GM21717 (cell line): ENCODE measurements around the gene NRXN3.

Source experiments
- ATAC-seq: cut with Tn5 transposase; IDR thresholded peaks from one replicate; pipeline ENCODE4 v1.9.1; 2021; ENCODE audit warnings: mild to moderate bottlenecking, moderate library complexity; ENCODE audit not compliant: unreplicated experiment

NRXN3 gene

DNA sequence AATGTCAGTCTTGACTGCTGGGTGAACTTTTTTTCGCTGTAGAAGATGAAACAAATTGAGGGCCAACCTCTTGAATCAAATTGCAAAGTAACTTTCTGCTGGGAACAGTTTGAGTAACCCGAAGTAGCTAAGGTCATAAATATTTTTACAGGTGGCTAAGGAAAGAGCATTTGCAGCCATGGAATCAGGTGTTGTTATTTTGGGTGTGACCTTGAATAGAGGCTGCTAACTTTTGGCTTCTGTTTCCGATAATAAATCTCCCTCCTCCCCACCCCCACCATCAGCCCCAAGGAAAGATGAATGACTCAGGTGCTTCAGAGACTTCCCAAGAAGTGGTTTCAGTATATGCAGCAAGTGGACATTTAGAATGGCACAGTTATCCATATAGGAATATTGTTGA, 1469.4 kb downstream of the NRXN3 start:
- no peak for ATAC-seq

DNA sequence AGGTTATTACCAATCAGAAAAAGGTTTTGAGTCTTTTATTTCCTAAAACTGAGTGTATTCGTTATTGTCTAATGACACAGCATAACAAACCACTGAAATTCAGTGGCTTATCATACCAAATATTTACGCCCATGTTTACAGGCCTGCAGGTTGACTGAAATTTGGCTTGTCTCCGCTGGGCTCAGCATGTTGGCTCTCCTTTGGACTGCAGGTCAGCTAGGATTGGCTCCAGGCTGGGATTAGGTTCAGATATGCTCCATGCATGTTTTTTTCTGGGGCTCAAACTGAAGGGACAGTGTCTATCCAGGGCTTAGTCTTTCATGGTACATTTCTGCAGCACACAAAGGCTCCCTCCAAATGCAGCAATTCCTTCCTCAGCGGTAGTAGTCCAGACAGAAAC, 1471.2 kb downstream of the NRXN3 start:
- ATAC-seq, result no peak

DNA sequence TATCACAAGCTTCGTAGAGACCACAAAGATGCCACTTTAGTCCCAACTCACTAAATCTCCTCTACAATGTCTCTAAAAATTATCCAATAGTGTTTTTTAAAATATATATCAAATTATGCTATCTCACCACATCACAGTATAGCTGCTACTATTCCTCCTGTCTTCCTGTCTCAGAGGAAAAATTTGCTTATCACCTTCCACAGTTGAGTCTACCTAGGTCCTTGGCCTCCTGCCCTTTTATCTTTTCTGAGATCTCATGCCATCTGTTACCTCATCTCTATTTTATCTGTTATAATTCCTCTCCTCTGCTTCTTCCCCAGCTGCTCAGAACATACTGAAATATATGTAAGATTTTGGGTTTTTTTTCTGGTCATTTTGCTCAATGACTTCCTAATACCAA, 1473.0 kb downstream of the NRXN3 start:
- ATAC-seq, result no peak

DNA sequence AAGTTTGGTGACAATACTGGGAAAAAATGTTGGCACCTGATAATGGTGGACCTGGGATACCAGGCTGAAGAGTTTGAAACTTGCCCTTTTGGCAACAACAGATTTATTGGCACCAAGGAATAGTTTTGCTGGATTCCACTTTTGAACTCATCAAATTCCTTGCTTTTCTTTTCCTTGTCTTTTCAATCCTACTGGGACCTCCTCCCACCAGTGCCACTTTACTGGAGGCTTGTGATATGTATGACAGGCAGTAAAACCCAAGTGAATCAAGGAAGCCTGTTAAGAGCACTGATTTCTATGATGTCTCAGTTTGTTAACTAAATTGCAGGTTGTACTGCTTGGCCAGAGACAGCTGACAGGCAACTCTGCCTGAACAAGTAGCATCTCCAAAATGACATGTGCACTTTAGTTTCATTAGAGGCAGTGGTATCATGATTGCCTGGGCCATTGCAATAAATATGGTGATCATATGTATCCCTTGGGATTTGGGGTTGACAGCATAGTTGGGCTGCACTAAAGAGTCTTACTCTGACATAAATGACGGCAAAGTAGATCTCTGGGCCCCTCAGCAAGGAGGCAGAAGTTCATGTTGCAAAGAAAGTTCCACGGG, 1475.7 kb downstream of the NRXN3 start:
- no peak for ATAC-seq

DNA sequence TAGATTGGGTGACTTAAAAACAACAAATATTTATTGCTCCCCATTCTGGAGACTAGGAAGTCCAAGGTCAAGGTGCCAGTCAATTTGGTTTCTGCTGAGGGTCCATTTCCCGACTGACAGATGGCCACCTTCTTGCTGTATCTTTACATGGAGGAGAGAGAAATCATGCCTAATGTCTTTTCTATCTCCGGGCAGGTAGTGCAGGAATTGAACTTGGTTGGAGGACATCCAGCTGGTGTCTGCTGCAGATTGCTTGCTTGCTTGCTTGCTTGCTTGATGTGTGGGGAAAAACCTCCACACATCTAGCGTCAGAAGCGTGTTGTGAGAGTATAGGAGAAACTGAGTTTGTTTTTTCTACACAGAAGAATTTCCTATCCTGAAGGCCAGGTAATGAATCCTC, 1479.7 kb downstream of the NRXN3 start:
- no peak for ATAC-seq

DNA sequence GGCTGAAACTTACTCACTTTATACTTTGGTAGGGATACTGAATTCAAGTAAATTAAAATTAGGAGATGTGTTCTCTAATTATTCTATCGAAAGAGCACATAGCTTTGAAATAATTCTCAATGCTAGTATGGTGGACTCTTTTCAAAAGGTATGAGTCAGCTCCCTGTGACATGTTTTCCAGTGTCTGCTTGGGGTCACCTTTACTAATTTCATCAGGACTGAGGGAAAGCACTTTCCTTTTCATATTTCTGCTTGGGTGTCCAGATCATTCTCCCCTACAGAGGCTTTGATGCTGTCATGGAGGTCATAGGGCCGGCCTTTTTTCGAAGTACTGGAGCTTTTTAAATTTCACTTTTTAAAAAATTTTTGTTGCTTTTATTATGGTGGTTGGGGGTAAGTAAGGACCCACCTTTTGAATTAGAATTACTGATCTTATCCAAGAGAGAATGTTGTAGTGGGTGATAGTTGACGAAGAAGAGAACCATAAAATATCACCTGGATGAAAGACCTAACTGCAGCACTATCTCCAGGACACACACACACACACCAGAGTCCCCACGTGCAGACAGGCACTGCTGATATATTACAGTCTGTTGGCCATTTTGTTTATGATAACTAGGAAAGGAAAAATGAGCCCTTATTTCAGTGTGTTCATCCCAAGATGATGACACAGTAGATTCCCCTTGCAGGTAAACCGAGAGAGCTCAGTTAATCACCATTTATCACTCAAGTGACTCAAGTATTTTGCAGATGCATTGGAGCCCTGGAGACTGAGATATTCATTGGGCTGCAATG, 1482.5 kb downstream of the NRXN3 start:
- ATAC-seq, result no peak

DNA sequence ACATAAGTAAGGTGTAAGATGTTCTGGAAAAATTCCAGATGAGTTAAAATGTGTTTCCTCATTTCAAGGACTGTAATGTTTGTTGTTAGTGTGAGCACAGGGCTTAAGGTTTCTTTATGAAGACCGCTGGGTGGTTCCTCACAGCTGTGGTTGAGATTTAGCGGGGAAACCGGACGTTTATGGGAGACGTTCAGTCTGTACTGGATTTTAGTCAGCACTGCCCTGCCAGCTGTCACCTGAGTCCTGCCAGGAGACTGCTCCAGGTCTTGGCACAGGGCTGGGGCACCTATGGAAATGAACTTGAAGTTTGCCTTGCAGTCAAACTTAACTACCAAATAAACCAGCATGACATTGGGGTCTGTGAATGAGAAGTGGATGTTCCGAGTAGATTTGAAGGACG, 1485.9 kb downstream of the NRXN3 start:
- no peak for ATAC-seq

DNA sequence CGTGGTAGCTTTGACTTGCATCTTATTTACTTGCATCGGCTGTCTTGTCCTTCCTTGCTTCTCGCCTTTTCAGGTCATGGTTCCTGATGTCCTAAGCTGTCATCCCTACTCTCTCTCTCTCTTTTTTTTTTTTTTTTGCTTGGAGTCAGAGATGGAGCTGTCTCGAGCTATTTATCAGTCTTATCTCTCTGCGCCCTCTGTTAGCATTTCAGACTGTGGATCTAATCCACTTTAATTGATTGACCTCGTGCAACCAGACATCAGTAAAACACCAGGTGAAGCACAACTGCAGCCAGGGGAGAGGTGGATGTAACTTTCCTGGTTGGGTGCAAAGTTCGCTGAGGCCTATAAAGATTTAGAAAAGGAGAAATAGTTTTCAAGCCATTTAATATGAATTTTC, 1486.3 kb downstream of the NRXN3 start:
- no peak for ATAC-seq

DNA sequence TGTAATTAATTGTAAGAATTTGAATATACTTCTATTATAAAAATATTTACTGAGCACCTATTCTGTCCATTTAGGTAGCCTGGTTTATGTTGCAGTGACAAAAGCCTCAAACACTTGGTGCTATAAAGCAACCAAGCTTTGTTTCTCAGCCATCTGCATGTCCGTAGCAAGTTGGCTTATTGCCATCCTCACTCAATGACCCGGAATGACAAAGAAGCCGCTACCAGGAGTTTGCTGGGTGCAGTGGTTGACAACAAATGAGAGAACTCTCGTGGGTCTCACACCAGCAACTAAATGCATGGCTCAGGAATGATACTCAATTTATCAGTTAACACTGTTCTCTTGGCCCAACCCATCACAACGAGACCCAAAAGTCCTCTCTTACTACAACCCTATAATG, 1488.0 kb downstream of the NRXN3 start:
- ATAC-seq, result no peak

DNA sequence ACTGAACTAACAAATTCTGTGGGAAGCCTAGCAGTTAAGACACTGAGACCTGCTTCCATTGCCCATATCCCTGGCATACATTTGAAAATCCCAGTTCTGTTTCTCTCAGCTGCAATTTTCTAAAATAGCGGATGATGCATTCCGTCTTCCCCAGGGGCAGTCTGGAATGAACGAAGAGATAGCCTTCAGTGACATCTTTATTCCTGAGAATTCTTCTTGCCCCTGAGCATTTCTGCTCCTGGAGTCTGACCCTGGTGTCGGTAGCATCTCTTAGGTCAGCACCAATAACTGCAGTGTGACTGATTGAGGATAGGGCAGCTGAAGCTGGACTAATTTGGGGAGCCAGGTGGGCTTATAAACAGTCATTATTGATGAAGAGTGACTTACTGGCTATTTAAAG, 1488.6 kb downstream of the NRXN3 start:
- ATAC-seq, result no peak

DNA sequence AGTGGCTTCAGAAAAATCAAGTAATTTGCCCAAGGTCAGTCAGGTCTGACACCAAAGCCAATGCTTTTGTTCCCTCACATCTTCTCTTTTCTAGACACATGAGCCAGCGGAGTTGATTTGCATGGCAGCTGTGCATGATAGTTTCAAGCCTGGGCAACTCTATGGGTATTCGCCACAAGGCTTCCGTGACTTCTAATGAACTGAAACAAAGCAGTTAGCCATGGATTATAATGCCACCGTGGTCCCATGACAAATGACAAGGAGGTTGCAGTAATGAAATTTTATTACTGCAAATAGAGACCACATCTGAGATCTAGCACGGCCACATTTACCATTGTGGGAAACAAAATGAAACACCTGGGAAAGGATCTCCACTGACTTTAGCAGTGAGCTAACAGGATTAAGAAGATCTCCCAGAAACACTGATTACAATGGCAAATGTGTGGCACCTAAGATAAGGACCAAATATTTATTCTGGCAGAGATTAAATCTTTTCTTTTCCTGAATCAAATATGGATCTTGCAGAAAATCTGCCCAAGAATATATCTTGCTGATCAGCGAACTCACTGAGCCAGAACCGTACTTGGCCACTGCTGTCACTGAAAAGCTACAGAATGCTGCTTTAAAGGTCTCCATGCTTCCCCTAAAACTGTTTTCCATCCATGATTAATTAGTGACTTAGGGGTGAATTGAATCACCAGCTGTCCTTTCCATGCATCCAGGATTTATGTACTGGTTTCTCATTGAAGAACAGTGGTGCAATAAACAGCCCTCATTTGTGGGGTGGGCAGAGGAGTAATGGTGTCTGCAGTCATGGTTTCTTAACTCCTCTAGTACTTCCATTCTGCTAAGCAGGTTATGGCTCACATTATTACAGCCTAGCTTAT, 1490.1 kb downstream of the NRXN3 start:
- ATAC-seq, result no peak

DNA sequence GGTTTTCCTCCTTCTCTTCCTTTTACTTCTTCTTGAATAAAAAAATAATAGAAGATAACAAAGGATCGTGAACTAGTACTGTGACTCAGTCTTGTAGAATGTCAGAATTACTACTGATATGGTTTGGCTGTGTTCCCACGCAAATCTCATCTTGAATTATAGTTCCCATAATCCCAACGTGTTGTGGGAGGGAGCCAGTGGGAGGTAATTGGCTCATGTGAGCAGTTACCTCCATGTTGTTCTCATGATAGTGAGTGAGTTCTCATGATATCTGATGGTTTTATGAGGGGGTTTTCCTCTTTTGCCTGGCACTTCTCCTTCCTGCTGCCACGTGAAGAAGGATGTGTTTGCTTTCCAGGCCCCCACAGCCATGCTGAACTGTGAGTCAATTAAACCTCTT, 1491.6 kb downstream of the NRXN3 start:
- no peak for ATAC-seq

DNA sequence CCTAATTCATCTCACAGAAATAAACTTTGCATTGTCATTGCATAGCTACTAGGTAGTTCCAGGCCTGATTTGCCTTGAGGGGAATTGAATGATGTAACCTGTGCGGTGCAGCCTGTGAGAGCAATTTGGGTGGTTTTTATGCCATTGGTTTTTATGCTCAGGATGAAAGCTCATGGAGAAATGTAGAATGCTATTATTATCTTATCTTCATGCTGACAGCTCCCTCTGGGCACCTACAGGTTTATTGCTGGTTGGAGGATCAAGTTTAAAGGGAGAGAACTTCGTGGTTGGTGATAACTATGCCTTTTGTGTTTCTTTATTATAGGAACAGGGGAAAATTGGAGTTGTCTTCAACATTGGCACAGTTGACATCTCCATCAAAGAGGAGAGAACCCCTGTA, 1493.3 kb downstream of the NRXN3 start:
- no peak for ATAC-seq

DNA sequence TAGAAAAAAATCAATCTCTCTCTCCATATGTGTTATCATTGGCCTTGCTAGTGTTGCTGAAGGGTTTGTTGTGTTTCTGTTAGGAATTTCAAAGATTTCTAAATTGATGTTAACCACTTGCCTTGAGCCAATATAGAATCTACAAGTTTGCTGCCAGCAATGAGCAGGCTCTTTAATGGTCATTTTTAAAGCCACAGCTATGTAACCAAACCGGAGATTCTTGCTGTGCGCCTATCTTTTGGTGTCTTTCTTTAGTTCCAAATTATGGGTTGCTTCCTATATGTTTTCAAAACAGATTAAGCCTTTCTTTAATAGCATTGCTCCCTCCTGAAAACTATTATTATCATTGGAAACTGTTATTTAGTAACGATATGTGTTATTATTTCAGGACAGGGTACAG, 1495.4 kb downstream of the NRXN3 start:
- no peak for ATAC-seq

DNA sequence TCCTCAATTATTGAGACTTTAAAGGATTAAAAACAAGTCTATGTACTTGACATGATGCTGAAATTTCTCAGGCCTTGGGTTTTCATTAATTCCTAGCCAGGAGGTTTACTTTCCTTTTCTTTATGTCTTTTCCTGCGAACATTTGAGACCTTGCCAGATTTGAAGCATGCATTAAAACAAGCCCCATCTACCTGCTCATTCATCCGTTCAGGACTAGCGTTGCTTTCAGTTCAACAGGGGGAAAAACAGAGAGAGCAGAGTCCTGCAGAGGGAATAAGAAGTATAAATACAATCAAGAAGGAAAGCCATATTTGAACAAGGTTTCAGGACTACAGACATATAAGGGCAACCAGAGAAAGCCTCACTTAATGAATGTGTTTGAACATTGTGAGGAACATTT, 1498.8 kb downstream of the NRXN3 start:
- no peak for ATAC-seq

DNA sequence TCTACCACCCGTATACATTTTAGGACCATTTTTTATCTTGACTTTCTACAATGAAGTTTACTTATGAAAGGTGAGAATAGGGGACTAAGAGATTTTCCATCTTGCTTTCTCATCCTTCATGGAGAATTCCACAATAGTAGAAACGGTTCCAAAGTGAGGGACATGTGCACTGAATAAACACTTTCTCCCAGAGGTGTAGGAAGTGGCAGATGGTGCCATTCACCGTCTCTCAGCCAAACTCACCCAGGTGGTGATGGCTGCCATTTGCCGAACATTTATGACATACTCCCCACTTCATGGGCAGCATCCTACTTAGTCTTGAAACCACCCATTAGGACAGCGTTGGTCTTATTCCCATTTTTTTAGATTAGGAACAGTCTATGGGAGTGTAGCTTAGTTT, 1500.6 kb downstream of the NRXN3 start:
- no peak for ATAC-seq

DNA sequence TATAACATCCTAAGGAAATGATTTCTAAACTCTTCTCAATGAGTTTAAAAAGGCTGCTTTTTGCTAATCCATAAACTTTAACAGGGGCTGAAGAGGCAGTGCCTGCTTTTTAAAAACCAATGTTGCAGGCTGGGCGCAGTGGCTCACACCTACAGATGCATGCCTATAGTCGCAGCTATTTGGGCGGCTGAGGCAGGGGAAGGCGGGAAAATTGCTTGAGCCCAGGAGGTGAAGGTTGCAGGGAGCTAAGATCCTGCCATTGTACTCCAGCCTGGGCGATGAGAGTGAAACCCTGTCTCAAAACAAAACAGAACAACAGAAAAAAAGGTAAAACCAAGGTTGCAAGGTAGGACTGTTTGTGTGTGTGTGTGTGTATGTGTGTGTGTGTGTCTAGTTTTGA, 1509.9 kb downstream of the NRXN3 start:
- no peak for ATAC-seq

DNA sequence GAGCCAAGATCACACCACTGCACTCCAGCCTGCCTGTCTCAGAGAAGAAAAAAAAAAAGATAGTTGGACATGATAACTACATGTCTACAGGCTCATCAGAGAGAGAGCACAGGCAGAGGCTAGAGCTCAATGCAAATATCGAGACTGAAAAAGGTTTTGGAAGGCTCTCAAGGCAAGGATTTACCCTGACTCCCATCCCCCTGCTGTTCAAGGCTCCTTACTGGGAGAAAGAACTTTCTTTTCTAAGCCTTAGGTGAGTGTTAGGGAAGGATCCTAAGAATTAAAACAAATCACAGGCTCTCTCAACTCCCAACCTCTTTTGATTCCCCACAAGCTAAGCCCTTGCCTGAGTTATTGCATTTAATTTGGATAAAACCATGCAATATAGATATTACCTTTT, 1516.0 kb downstream of the NRXN3 start:
- ATAC-seq, result no peak

DNA sequence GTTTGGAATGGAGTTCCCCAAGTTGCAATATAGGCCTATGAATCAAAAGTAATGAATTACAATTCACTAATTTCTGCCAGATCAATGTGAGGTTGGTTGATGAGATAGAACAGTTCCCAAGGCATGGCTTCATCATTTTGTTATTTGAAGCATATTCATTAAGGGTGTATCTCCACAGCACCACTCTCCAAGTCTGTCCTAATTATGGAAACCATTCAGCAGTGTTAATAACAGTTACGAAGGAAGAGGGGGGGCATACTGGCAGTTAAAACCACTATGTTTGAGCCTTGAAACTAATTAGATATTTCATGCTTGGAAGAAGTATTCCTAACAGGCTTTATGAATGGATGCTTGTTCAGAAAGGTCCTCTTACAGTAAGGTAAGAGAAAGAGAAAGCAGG, 1520.8 kb downstream of the NRXN3 start:
- ATAC-seq, result no peak

DNA sequence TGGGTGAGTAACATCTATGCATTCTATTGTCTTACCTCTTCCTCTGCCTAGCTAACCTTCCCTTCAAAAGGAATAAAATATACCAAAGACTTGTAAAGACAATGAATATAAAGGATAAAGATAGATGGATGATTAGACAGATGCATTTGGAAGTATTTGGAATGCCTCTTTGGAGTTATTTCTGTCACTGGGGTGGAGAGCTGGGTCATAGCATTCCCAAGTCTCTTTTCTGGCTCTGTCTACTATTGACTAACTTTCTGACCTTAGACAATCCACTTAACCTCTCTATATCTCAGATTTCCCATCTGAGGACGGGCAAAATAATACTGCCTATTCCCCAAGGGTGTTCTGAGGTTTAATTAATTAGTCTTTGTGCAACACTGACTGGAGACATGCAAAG, 1523.8 kb downstream of the NRXN3 start:
- ATAC-seq, result no peak

DNA sequence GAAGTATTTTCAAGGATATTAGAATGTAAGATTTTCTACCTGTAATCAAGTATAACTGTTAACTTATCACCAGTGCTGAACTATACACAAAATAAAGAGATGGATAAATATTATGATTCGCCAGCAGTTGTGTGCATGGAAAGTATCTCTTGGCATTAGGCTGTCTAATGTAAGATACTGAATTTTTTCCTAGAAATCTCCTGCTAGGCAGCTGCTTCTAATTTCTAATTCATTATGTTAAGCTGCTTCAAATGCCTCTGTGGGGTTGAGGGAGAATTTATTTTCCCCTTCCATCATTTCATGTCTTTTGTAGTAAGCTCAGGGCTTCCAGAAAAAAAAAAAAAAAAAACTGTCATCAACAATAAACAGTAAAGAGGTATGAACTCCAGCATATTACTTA, 1525.1 kb downstream of the NRXN3 start:
- no peak for ATAC-seq

DNA sequence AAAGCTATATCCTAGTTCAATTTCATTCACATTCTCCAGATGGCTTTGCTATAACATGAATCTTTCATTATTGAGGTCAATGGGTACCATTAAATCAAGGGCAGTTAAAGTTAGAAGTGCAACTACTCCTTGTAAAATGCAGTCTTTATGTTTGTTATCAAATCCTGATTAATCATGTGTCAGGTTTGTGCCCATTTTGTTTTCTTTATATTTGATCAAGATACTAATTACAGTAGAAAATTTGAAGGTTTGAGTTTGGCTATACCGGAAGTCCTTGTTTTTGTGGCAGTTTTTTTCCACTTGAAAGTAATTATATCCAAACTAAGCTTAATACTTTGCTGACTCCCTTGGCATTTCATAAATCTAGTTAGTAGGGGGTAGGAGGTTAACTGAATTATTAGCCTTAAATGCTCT, 1528.1 kb downstream of the NRXN3 start:
- ATAC-seq, result no peak
